GM12891 (cell line): Measurements from ENCODE around the gene LEP.

Experiments used
- PAX5 ChIP-seq: IDR thresholded peaks from 2 replicates; pipeline ENCODE4 v1.6.1; 2011; ENCODE audit warnings: low read length, moderate library complexity, mild to moderate bottlenecking; ENCODE audit not compliant: insufficient read depth, severe bottlenecking
- POLR2A ChIP-seq: IDR thresholded peaks from 2 replicates; pipeline ENCODE4 v1.6.1; 2011; ENCODE audit warnings: low read depth, low read length, control low read depth
- SPI1 ChIP-seq: IDR thresholded peaks from 2 replicates; pipeline ENCODE4 v1.6.1; 2011; ENCODE audit warnings: low read depth, low read length, control low read depth
- TAF1 ChIP-seq: IDR thresholded peaks from 2 replicates; pipeline ENCODE4 v1.6.1; 2011; ENCODE audit warnings: low read depth, low read length, control low read depth

DNA sequence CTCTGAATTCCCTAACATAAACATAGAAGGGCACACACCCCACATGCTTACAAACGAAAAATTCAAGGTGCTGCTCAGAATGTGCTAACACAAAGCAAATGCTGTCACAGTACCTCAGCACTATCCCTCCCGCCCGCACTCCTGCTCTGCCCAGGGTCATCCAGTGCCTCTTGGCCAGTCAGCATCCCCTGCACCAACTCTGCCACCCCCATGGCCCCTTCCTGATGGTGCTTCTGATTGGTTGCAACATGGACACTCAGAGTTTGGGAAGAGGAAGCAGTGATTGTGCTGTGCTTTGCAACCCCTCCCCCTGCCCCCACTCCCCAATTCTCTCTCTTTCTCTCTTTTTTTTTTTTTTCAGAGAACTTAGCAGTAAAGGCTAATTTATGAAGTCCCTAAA is 13.8 kb upstream of the LEP start:
- TF ChIP-seq POLR2A (no peak), SPI1 (no peak), PAX5 (no peak), TAF1 (no peak)
